Stimulated activated naive CD4-positive, alpha-beta T cell (primary cell): ENCODE data around the gene ZNF142.

ENCODE experiments used
- DNase-seq, 6 experiments: peaks; one replicate each; lab custom pipeline; 2025; lab: John Stamatoyannopoulos, UW

Gene ZNF142

DNA sequence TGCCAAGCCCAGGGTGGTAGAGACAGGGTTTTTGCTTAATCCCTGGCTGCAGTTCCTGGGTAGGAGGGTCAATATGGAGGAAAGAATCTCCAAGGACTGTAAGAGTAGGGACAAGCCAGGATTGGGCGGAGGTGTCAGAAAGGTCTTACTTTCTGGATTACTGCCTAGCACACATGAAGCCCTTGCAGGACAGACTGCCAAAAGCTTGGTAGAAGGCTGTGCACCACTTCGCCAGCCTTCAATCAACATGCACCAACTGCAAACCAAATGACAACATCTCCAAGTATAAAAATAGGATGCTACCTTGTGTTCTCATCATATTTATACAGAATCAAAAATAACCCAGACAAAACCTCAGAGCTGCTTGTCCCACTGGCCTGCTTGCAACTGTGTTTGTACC is 3.7 kb downstream of the ZNF142 start:
- no peak for DNase-seq

DNA sequence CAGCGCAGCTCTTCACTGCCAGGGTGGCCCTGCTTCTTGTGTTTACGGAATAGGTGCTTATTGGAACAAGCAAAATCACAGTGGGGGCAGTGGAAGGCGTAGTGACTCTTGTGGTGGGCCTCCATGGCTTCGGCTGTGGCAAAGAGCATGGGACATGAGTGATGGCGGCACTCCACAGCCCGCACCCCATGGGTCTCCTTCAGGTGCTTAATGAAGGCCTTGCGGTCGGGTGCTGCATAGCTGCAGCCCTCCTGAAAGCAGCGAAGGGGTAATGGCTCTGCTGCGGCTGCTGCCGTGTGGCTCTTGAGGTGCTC is 10.7 kb downstream of the ZNF142 start:
- DNase-seq = no peak

DNA sequence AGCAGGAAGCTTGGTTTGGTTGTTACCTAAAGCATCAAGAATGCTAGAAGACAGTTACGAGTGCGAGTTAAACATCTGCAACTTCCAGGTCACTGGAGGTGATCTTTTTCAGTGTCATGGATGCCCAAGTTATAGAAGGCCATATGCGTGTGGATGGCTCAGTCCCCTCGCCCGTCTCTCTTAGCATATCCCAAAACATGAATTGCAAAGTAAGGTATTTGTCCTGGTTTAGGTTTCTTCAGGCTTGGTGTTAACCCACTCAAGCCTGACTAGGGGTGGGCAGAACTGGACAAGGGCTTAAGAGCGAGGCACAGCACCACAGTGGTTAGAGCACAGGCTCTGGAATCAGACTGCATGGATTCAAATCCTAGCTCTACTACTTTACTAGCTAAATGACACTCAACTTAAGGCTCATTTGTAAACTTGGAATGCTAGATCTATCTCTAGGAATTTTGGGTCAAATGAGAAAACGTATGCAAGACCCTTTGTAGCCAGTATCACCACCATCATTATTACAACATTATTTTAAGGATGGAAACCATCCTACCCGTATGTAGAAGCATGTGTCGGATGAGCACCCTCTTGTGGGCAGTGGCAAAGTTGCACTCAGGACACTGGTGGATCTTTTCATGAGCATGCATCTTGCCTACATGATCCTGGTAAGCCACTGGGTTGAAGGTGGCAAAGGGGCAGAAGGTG is 11.2 kb downstream of the ZNF142 start:
- peak; percentile 3 to 51 (median 15) for DNase-seq

DNA sequence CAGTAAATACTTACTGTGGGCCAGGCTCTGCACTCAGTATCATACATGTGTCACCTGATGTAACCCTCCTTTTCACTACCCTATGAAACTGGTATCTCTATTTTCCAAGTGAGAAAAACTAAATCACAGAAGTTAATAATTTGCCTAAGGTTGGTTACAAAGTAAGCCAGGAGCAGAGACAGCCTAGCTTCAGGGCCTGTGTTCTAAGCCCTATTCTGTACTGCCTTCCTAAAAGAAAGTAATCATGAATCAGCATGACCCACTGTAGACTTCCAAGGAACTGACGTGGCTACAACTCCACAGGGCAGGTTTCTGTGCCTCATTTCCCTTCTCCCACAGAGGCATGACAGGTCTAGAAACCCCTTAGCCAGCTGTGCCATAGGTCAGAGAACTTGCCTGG is 14.3 kb downstream of the ZNF142 start:
- no peak for DNase-seq

DNA sequence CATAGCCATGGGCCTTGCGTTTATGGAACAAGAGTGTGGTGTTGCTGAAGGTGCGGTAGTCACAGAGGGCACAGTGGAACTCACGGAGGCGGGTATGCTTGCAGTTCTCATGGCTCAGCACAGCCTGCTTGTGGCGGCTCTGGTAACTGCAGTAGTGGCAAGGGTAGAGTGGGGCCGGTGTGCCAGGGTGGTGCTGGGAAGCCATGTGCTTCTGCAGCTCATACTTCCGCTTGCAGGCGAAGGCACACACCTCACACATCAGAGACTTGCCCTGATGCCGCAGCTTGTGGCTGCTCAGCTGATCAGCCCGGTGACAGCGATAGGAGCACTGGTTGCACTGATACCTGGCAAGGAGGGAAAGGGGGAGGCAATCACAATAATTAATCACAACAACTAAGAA is 14.7 kb downstream of the ZNF142 start:
- no peak for DNase-seq

DNA sequence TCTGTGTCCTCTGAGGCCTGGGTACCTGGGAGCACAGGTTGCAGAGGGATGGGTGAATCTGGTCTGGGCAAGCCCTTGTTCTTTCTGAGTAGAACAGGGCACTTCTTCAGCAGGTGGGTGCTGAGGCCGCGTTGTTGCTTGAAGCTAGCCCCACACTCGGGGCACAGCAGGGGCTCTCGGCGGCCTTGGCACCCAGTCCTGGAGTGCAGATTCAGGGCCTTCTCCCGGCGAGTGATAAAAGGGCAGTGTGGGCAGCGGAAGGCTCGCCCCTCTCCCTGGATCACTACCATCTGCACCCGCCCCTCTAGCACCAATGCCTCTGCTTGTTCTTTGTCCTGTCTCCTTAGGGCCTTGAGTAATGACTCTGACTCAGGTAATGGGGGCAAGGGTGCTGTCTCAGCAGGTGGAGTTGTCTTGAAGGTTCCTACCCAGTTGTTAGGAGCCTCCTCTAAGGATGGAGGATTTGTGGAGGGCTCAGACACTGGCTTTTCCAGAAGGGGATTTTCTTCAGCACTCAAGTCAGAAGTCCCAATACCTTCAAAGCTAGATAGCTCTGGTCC is 15.6 kb downstream of the ZNF142 start:
- no peak for DNase-seq

DNA sequence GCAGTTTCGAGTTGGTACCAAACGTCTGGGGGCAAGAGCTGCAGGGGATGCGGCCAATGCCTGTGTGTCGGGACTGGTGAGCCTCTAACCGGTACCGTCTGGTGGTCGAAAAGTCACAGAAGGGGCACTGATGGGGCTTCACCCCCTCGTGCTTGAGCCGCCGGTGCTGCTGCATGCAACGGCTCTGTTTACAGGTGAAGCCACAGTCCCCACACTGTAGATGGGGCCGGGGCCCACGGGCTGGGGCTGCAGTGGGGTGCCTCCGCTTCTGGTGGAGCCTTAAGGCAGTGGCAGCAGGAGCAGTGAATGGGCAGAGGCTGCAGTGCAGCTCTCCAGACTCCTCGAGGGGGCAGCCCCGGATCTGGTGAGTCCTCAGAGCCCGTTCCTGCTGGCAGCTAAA is 16.6 kb downstream of the ZNF142 start:
- DNase-seq = no peak

DNA sequence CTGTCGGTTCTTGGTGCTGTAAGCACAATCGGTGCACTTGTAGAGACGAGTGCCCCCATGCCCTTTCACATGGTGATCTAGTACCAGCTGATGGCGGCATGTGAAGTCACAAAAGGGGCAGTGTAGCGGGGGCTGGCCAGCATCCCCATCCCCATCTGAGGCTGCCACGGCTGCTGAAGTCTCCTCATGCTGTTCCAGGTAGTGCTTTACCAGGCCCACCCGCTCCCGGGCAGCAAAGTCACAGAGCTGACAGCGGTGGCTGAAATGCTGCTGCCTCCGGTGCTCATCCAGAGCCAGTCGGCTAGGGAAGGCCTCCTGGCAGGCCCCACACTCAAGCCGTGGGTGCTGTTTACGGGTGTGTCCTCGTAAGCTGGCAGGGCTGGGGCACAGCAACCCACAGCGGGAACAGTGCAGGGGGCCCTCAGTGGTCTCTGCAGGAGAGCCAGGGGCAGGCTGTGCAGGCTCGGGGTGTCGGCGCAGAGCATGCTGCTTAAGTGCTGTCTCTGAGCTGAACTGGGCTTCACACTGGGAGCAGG is 17.2 kb downstream of the ZNF142 start:
- DNase-seq = no peak

DNA sequence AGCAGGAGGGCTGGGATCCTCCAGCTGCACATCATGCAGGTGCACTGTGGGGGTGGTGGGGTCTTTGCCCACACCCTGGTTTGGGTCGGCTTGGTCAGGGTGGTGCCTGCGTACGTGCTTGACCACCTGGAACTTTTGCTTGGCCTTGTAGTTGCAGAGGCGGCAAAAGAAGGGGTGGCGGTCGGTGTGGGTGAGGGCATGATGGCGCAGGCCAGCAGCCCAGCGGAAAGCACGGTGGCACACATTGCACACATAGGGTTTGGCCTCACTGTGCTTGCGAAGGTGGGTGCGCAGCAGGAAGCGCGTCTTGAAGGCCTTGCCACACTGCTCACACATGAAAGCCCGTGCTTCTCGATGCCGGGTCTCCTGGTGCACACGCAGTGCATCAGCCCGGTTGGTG is 21.1 kb downstream of the ZNF142 start:
- no peak for DNase-seq

DNA sequence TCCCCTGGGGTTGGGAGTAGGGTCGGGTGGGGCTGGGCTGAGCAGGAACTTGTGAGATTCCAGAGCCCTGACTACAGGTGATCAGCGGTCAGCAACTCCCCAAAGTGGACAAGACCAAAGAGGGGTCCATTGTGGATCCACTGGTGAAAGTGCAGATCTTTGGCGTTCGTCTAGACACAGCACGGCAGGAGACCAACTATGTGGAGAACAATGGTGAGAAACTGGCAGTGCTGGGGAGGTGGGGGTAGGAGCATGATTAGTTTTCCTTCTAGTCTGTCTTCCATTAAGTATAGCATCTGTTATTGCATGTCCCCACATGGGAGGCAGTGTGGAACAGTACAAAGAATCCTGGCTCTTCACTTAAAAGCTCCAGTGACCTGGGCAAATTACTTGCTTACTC is 23.7 kb downstream of the ZNF142 start:
- DNase-seq = no peak

DNA sequence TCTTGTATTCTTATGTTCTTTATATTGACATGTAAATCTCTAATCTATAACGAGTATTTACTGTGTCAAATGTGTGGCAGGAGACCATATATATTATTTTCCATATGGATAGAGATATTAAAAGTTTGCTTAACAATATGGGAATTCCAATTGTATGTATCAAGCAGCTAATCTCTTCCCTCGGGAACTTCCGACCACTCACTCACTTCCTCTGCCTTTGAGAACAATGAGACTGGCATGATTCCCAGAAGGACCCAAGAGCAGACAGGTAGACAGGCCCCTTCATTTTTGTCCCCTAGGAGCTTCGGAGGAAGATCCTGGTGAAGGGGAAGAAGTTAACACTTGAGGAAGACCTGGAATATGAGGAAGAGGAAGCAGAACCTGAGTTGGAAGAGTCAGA is 27.6 kb downstream of the ZNF142 start:
- no peak for DNase-seq

DNA sequence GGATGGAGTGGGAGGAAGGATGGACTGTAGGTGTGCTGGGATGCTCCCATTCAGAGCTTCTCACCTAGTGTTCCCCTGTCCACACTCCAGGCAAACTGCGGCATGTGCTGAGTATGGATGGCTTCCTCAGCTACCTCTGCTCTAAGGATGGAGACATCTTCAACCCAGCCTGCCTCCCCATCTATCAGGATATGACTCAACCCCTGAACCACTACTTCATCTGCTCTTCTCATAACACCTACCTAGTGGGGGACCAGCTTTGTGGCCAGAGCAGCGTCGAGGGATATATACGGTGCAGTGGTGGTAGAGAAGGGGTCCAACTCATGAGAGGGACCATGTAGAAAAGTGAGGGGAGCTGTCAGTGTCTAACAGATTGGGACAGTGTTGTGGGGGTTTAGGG is 31.5 kb downstream of the ZNF142 start:
- no peak for DNase-seq

DNA sequence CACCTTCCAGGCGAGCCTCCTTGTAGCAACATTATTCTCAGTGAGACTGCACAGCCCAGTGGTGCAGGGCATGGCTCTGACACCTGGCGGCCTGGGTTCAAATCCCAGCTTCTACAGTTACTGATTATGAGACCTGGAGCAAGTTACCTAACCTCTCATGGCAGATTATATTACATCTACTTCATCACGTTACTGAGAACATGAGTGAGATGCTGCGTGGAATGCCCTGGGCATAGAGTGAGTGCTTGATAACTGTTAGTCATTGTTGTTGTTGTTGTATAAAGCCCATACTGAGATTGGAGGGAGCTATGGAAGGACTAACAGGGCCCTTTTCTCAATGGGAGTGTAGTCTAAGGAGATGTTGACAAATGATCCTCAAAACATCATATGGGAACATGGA is 33.1 kb downstream of the ZNF142 start:
- no peak for DNase-seq

DNA sequence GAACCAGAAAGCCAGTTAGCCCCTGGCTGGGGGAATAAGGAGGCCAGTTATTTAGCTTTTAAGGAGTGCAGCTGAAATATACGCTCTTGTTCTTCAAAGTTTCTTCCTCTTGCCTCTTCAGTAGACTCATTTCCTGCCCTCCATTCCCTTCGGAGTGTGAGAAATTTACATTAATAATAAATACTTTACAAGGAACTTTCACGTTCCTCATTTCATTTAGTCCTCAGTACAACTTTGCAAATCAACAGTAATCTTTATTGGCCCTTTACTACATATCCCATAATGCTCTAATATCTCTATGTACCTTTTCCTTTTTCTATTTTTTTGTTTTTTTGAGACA is 36.1 kb downstream of the ZNF142 start:
- DNase-seq = no peak

DNA sequence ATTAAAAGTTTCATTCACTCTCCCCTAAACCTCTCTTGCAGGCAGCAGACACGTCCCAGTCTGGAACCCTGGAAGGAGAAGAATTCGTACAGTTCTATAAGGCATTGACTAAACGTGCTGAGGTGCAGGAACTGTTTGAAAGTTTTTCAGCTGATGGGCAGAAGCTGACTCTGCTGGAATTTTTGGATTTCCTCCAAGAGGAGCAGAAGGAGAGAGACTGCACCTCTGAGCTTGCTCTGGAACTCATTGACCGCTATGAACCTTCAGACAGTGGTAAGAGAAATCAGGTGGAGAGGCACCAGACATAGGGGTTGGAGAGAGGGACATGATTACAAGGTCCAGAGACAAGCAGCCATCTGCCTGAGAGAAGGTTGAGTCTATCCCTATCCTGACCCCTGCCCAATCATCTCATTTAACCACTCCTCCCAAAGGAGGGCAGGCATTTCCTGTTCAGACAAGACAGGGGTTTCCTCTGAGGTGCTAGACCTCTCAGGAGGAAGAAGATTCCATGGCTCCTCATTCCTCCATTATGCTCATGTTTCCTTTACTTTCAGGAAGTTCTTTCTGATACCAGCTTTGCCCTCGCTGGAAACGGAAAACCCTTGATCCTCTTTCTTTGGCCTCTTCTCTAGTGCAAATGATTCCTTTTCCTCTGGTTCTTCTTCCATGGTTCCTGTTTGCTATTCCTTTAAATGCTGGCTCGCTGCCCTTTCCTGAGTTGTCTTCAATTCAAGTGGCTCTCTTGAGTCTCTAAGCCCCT is 36.6 kb downstream of the ZNF142 start:
- DNase-seq = no peak

DNA sequence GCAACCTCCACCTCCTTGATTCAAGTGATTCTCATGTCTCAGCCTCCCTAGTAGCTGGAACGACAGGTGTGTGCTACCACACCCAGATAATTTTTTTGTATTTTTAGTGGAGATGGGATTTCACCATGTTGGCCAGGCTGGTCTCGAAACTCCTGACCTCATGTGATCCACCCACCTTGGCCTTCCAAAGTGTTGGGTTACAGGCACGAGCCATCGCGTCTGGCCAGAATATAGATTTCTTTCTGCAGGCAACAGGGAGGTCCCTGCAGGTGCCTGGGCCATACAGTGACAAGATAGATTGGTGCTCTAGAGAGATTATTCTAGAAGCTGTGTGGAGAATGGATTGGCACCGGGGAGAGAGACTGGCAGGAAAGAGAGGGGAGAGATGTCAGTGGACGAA is 38.4 kb downstream of the ZNF142 start:
- DNase-seq = no peak

DNA sequence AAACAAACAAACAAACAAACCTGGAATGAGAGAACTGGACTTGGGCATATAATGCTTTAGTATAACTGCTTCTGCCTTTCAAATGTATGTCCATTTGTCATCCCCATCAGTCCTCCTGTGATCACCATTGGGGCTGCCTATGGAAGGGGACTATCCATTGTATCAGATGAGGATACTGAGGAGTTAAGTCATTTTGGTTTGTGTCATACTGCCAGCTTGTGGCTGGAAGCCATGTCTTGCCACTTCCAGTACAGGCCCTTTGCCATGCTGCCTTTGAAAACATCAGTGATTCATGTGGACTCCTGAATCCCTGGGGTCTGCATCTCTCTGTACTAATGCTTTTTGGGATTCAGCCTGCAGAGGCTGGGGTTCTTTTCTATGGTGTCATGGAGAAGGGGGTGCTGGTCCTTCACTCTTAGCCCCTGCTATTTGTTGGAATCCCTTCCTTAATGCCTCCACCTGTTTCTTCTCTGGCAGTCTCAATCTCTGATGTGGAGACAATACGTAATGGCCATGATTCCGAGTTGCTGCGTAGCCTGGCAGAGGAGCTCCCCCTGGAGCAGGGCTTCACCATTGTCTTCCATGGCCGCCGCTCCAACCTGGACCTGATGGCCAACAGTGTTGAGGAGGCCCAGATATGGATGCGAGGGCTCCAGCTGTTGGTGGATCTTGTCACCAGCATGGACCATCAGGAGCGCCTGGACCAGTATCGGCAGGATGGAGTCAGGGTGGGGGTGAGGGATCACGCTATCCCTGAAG is 41.1 kb downstream of the ZNF142 start:
- DNase-seq = no peak

DNA sequence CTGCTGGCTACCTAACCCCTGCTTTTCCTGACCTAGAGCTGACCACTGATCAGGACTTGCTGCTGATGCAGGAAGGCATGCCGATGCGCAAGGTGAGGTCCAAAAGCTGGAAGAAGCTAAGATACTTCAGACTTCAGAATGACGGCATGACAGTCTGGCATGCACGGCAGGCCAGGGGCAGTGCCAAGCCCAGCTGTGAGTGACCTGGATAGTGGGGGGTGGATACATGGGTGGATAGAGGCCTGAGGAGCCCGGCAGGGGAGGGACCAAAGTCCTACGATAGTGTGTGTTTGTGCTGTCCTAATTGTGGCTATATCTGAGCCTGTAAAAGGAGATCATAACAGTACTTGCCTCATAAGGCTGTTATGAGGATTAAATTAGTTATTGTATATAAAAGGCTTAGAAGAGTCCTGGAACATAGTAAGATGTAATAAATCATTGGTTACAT is 43.5 kb downstream of the ZNF142 start:
- DNase-seq = no peak

DNA sequence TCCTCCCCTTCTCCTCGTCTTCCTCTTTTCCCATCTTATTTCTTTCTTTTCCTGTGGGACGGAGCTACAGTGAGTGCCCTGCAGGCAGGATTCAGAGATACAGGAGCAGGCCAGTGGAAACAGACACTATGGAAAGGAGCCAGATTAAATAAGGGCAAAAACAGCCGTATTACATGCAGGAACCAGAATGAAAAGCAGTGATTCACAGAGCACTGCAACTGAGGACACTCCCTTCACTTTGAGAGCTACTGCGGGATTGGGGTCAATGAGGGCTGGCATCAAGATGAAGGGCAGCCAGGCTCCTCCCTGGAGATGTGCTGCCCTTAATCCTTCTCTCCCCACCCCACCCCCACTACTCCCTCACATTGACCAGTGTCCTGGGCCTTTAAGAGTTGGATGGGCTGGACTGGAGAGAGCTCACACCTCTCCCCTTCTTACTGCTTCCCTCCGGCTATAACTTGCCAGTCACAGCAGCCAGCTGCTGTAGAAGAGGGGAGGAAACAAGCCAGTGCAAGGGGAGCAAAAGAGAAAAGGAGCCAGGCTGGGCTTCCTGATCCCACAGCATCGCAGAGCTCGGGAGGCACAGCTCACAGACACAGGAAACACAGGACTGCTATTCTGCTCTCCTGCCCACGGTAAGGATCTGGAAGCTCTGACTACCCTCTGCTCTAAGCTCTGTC is 51.8 kb downstream of the ZNF142 start, which contains the start of gene PLCD4:
Gene PLCD4, plus strand, starts transcription at position 464 of the 680 bp plus-strand sequence. CDS start 7,841 bp downstream, outside the sequence.
- no peak for DNase-seq

DNA sequence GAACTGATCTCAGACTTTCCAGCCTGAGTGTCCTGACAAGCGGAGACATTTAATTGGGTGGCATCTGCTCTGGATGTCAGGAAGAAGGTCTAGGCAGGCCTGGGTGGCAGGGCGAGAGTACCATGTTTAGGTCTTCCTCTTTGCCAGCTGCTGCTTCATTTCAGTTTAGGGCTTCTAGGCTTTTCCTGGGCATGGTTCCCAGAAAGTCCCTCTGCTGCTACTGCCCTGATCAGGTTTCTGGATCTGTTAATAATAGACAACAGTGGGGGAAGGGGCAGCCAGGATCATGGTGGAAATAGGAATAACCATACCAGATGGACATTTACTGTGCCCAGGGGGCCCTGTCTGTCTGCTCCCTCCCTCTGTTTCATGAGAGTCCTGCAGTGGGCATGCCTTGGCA is 54.0 kb downstream of the ZNF142 start:
- no peak for DNase-seq
